Esophagus squamous epithelium (tissue), 4 donors: ENCODE results near the gene DLEC1.

Experiments used
- CTCF ChIP-seq, 6 experiments: fragments of 450-650 bp in 4 of 6; fragments of 200-600 bp in 2 of 6; sonication (generic) in 2 of 6; IDR thresholded peaks; one replicate each; pipeline ENCODE4 v1.5.1; 2016 to 2019; ENCODE audit warnings: antibody characterized with exemption in 6 of 6, mild to moderate bottlenecking in 4 of 6, moderate library complexity in 4 of 6
- POLR2A ChIP-seq, 4 donors: fragments of 450-650 bp; IDR thresholded peaks; one replicate each; pipeline ENCODE4 v1.6.1; 2017; ENCODE audit warnings: antibody characterized with exemption in 4 of 4, mild to moderate bottlenecking in 4 of 4, moderate library complexity in 3 of 4

- no peak for TF ChIP-seq CTCF (IDR thresholded peaks at IDR 0.05)
- TF ChIP-seq POLR2A (IDR thresholded peaks at IDR 0.05), result no peak
Measured at GRCh38 chr3:38085943-38086324, 46.9 kb downstream of the DLEC1 start.
